IMR-90 (cell line): ENCODE data around the gene CST11. TPM values are rescaled to one million over a fixed set of nuclear protein-coding genes. Genes with fewer than 3 reads are reported as not detected.

Experiments used
- ATAC-seq: fragments of 200-7000 bp; cut with Tn5 transposase; 2 replicates; pipeline ENCODE4 v1.9.1; 2020; ENCODE audit warnings: low read depth, mild to moderate bottlenecking, moderate library complexity
- BruUV-seq: library from RNA; stranded (reverse); fragments of 400-500 nt; replicated peaks from 2 replicates; lab custom pipeline; 2021; lab: Mats Ljungman, UMichigan
- CTCF ChIA-PET: fragments of 300-600 bp; formaldehyde crosslinking; extraction: SDS; loops from one replicate; lab custom pipeline; 2021; ENCODE audit warnings: antibody characterized with exemption; lab: Yijun Ruan, JAX
- POLR2A ChIA-PET: fragments of 300-600 bp; sonication (Branson Sonifier 250); formaldehyde crosslinking; loops from one replicate; lab custom pipeline; 2022; ENCODE audit warnings: antibody characterized with exemption; ENCODE audit not compliant: unreplicated experiment; lab: Charles Lee
- DNase-seq: peaks from one replicate; pipeline ENCODE4 v3.0.0; 2013
- H2AFZ ChIP-seq: replicated peaks from 2 replicates; pipeline ENCODE3; 2013; ENCODE audit warnings: low read length, mild to moderate bottlenecking; ENCODE audit not compliant: poor library complexity
- H2AK5ac ChIP-seq: 2 replicates; pipeline ENCODE4 v1.6.1; 2013; ENCODE audit warnings: low read depth, low read length, inconsistent platforms
- H2AK9ac ChIP-seq: replicated peaks from 2 replicates; pipeline ENCODE3; 2013; ENCODE audit warnings: mild to moderate bottlenecking, low read depth, low read length, moderate library complexity; ENCODE audit not compliant: poor library complexity
- H2BK120ac ChIP-seq: 2 replicates; pipeline ENCODE4 v1.6.1; 2013; ENCODE audit warnings: low read depth, low read length, inconsistent platforms
- H2BK15ac ChIP-seq: 3 replicates; pipeline ENCODE4 v1.6.1; 2013; ENCODE audit warnings: low read depth, low read length, inconsistent platforms
- H2BK20ac ChIP-seq: 2 replicates; pipeline ENCODE4 v1.6.1; 2013; ENCODE audit warnings: low read depth, mild to moderate bottlenecking, inconsistent platforms, low read length, moderate library complexity
- H2BK5ac ChIP-seq: 2 replicates; pipeline ENCODE4 v1.6.1; 2013; ENCODE audit warnings: mild to moderate bottlenecking, low read depth, low read length, inconsistent platforms; ENCODE audit not compliant: poor library complexity, severe bottlenecking
- H3K14ac ChIP-seq: replicated peaks from 2 replicates; pipeline ENCODE4 v1.6.1; 2013; ENCODE audit warnings: low read depth, low read length, inconsistent platforms
- H3K18ac ChIP-seq: 2 replicates; pipeline ENCODE4 v1.6.1; 2013; ENCODE audit warnings: low read depth, low read length, control low read depth
- H3K23ac ChIP-seq: 2 replicates; pipeline ENCODE4 v1.6.1; 2013; ENCODE audit warnings: low read depth, low read length, inconsistent platforms
- H3K27ac ChIP-seq: 2 replicates; pipeline ENCODE4 v1.5.1; 2013; ENCODE audit warnings: mild to moderate bottlenecking, control low read depth, low read length; ENCODE audit not compliant: insufficient read depth
- H3K27me3 ChIP-seq: 2 replicates; pipeline ENCODE4 v1.6.1; 2013; ENCODE audit warnings: low read length; ENCODE audit not compliant: control insufficient read depth, insufficient read depth
- H3K36me3 ChIP-seq: 2 replicates; pipeline ENCODE4 v1.6.1; 2013; ENCODE audit warnings: low read length, mixed read lengths; ENCODE audit not compliant: control insufficient read depth, insufficient read depth
- H3K4ac ChIP-seq: 2 replicates; pipeline ENCODE4 v1.6.1; 2013; ENCODE audit warnings: low read depth, low read length, inconsistent platforms
- H3K4me1 ChIP-seq: 2 replicates; pipeline ENCODE4 v1.6.1; 2013; ENCODE audit warnings: low read length, mixed read lengths; ENCODE audit not compliant: control insufficient read depth, insufficient read depth
- H3K4me2 ChIP-seq: 2 replicates; pipeline ENCODE4 v1.6.1; 2013; ENCODE audit warnings: low read depth, mild to moderate bottlenecking, control low read depth, low read length, moderate library complexity
- H3K4me3 ChIP-seq: 2 replicates; pipeline ENCODE4 v1.5.1; 2013; ENCODE audit warnings: low read depth, mild to moderate bottlenecking, control low read depth, low read length, moderate library complexity; ENCODE audit not compliant: insufficient read depth
- H3K56ac ChIP-seq: 2 replicates; pipeline ENCODE4 v1.6.1; 2013; ENCODE audit warnings: low read length, inconsistent platforms; ENCODE audit not compliant: insufficient read depth; ENCODE audit errors: extremely low read depth
- H3K79me1 ChIP-seq, 2 experiments: 2 replicates each; pipeline ENCODE4 v1.6.1; 2013; ENCODE audit warnings: low read length in 2 of 2, inconsistent platforms in 1 of 2, low read depth in 1 of 2
- H3K9ac ChIP-seq: 2 replicates; pipeline ENCODE4 v1.6.1; 2013; ENCODE audit warnings: low read depth, low read length, control low read depth
- H3K9me1 ChIP-seq: 2 replicates; pipeline ENCODE4 v1.6.1; 2013; ENCODE audit warnings: low read length, inconsistent platforms; ENCODE audit not compliant: insufficient read depth
- H3K9me3 ChIP-seq: 2 replicates; pipeline ENCODE4 v1.6.1; 2013; ENCODE audit warnings: low read length; ENCODE audit not compliant: control insufficient read depth, insufficient read depth
- H4K20me1 ChIP-seq: 2 replicates; pipeline ENCODE4 v1.6.1; 2013; ENCODE audit warnings: low read length, inconsistent platforms; ENCODE audit not compliant: insufficient read depth
- H4K5ac ChIP-seq: 2 replicates; pipeline ENCODE4 v1.6.1; 2013; ENCODE audit warnings: mild to moderate bottlenecking, low read depth, low read length, control low read depth
- H4K8ac ChIP-seq, 2 experiments: 2 replicates each; pipeline ENCODE4 v1.6.1; 2013; ENCODE audit warnings: low read depth in 2 of 2, low read length in 2 of 2, control low read depth in 1 of 2, inconsistent platforms in 1 of 2
- H4K91ac ChIP-seq: 2 replicates; pipeline ENCODE4 v1.6.1; 2013; ENCODE audit warnings: low read depth, low read length, inconsistent platforms; ENCODE audit not compliant: insufficient read depth
- BHLHE40 ChIP-seq: fragments of 150-350 bp; IDR thresholded peaks from 2 replicates; pipeline ENCODE4 v1.6.1; 2016; ENCODE audit warnings: mild to moderate bottlenecking, low read depth, low read length
- ELK1 ChIP-seq: fragments of 150-350 bp; IDR thresholded peaks from 2 replicates; pipeline ENCODE4 v1.6.1; 2016; ENCODE audit warnings: low read depth, mild to moderate bottlenecking, low read length, moderate library complexity, borderline replicate concordance
- FOS ChIP-seq: fragments of 150-350 bp; IDR thresholded peaks from 2 replicates; pipeline ENCODE4 v1.6.1; 2016; ENCODE audit warnings: low read depth, low read length
- MXI1 ChIP-seq: IDR thresholded peaks from 2 replicates; pipeline ENCODE4 v1.6.1; 2012; ENCODE audit warnings: low read depth, mild to moderate bottlenecking, low read length, moderate library complexity, borderline replicate concordance
- NFE2L2 ChIP-seq: fragments of 150-350 bp; IDR thresholded peaks from 2 replicates; pipeline ENCODE4 v1.6.1; 2016; ENCODE audit warnings: low read depth, mild to moderate bottlenecking, low read length
- RAD21 ChIP-seq: IDR thresholded peaks from 2 replicates; pipeline ENCODE4 v1.6.1; 2012; ENCODE audit warnings: low read length, improper control_type of control experiment
- RCOR1 ChIP-seq: IDR thresholded peaks from 2 replicates; pipeline ENCODE4 v1.6.1; 2012; ENCODE audit warnings: mild to moderate bottlenecking, low read length, improper control_type of control experiment; ENCODE audit not compliant: insufficient replicate concordance
- RFX5 ChIP-seq: IDR thresholded peaks from 2 replicates; pipeline ENCODE4 v1.8.0; 2012; ENCODE audit warnings: low read depth, mild to moderate bottlenecking, low read length, moderate library complexity
- WGBS, 2 experiments: methylation state at CpG; one replicate each; pipeline versions ENCODE4 v1.1.5 to v1.1.7; 2013; ENCODE audit warnings: missing lambda C conversion rate in 2 of 2; ENCODE audit not compliant: insufficient read length in 1 of 2; ENCODE audit errors: extremely low coverage in 2 of 2; 5-methylcytosine and 5-hydroxymethylcytosine counted together
- dilution Hi-C: fragments of 300-500 bp; cut with HindIII; formaldehyde crosslinking; loops from one replicate; pipeline ENCODE4 v1.14.3; 2018; ENCODE audit warnings: low sequenced_read_pairs; ENCODE audit not compliant: unreplicated experiment
- in situ Hi-C: fragments of 300-500 bp; cut with MboI; formaldehyde crosslinking; loops from 3 replicates; pipeline ENCODE4 v1.14.3; 2019; ENCODE audit warnings: low sequenced_read_pairs, inconsistent platforms, mixed read lengths
- intact Hi-C: fragments of 100-400 bp; cut with micrococcal nuclease; formaldehyde crosslinking; loops from 2 replicates; pipeline ENCODE4 v1.10.0; 2022
- polyA plus RNA-seq, 3 experiments: library from polyadenylated mRNA; depleted of rRNA; stranded (reverse); fragments of >200 nt; gene quantifications; 2 replicates each; pipeline ENCODE4 v1.2.3, GENCODE V29; 2012; ENCODE audit warnings: low replicate concordance in 1 of 3
- total RNA-seq: library from RNA; depleted of rRNA; stranded (reverse); fragments of >200 nt; gene quantifications from 2 replicates; pipeline ENCODE4 v1.2.3, GENCODE V29; 2012

CST11 gene
- total and polyA plus RNA-seq, 2 of the 4 experiments (the other 2 are of a cell fraction): not detected

- DNase-seq (no peak), ATAC-seq (no peak)
- H3K18ac ChIP-seq: no peak overlapping the region
- no peak overlapping the region for H3K56ac ChIP-seq
- no peak overlapping the region for H4K91ac ChIP-seq
- no peak overlapping the region for H2AK5ac ChIP-seq
- H3K4ac ChIP-seq: no peak overlapping the region
- H3K27ac ChIP-seq: no peak overlapping the region
- H3K27me3 ChIP-seq: peaks cover 3% of the 10 kb centered on the region
- H3K9me1 ChIP-seq: no peaks in the 10 kb centered on the region
- H2AFZ ChIP-seq: no peak overlapping the region
- no peak overlapping the region for H3K4me2 ChIP-seq
- POLR2A ChIA-PET: no interaction called here
- intact Hi-C loops (no loop called here), dilution Hi-C loops (no loop called here), in situ Hi-C loops (no loop called here)
- no peak overlapping the region for H4K8ac ChIP-seq
- no peak overlapping the region for H2BK5ac ChIP-seq
- H3K14ac ChIP-seq: no peak overlapping the region
- CTCF ChIA-PET: no interaction called here
- no peak overlapping the region for H3K4me3 ChIP-seq
- no peaks in the 10 kb centered on the region for H3K4me1 ChIP-seq
- no TSS peak for BruUV-seq
- H4K20me1 ChIP-seq: no peaks in the 10 kb centered on the region
- H2BK20ac ChIP-seq: no peak overlapping the region
- no peaks in the 10 kb centered on the region for H3K36me3 ChIP-seq
- no peak for TF ChIP-seq RAD21
- TF ChIP-seq RFX5: no peak
- TF ChIP-seq FOS: no peak
- no peak for TF ChIP-seq MXI1
- no peak for TF ChIP-seq RCOR1
- no peak for TF ChIP-seq BHLHE40
- TF ChIP-seq ELK1: no peak
- no peak for TF ChIP-seq NFE2L2
- H2BK15ac ChIP-seq: no peak overlapping the region
- no peaks in the 10 kb centered on the region for H3K9me3 ChIP-seq
- no peaks in the 10 kb centered on the region for H3K79me1 ChIP-seq
- H3K23ac ChIP-seq: no peak overlapping the region
- H4K5ac ChIP-seq: no peak overlapping the region
- no peak overlapping the region for H2AK9ac ChIP-seq
- no peak overlapping the region for H3K9ac ChIP-seq
- WGBS, 2 experiments: 60% methylated on average over 1 of the region's 4 CpGs; no CpG with 5 or more reads in 1 of the 2 experiments
- no peak overlapping the region for H2BK120ac ChIP-seq
Observed at GRCh38 chr20:23501926-23502325, 49.2 kb upstream of the CST11 start.
